Mucosa of rectum (tissue), 2 donors: ENCODE data around the gene UNC13A.

ENCODE experiments used
- H3K27ac ChIP-seq, 2 donors: one replicate each; pipeline ENCODE4 v1.7.0; 2013; ENCODE audit warnings: inconsistent platforms in 2 of 2, low read depth in 2 of 2, low read length in 2 of 2
- H3K27me3 ChIP-seq, 2 donors: one replicate each; pipeline ENCODE4 v1.7.0; 2013; ENCODE audit warnings: low read length in 2 of 2; ENCODE audit not compliant: control insufficient read depth in 2 of 2, insufficient read depth in 2 of 2
- H3K36me3 ChIP-seq, 2 donors: one replicate each; pipeline ENCODE4 v1.7.0; 2013; ENCODE audit warnings: low read length in 2 of 2; ENCODE audit not compliant: control insufficient read depth in 2 of 2, insufficient read depth in 2 of 2
- H3K4me1 ChIP-seq, 2 donors: one replicate each; pipeline ENCODE4 v1.7.0; 2013; ENCODE audit warnings: low read length in 2 of 2, mild to moderate bottlenecking in 1 of 2; ENCODE audit not compliant: control insufficient read depth in 2 of 2, insufficient read depth in 2 of 2
- H3K4me3 ChIP-seq, 2 donors: one replicate each; pipeline ENCODE4 v1.7.0; 2013; ENCODE audit warnings: low read length in 2 of 2
- H3K9ac ChIP-seq, 2 donors: one replicate each; pipeline ENCODE4 v1.7.0; 2013; ENCODE audit warnings: low read length in 2 of 2, low read depth in 1 of 2, mild to moderate bottlenecking in 1 of 2
- H3K9me3 ChIP-seq, 2 donors: one replicate each; pipeline ENCODE4 v1.7.0; 2013; ENCODE audit warnings: low read length in 2 of 2; ENCODE audit not compliant: control insufficient read depth in 2 of 2
- donor health status: healthy.
- donor health status: Normal muscosa, but diverticular disease.

UNC13A gene

DNA sequence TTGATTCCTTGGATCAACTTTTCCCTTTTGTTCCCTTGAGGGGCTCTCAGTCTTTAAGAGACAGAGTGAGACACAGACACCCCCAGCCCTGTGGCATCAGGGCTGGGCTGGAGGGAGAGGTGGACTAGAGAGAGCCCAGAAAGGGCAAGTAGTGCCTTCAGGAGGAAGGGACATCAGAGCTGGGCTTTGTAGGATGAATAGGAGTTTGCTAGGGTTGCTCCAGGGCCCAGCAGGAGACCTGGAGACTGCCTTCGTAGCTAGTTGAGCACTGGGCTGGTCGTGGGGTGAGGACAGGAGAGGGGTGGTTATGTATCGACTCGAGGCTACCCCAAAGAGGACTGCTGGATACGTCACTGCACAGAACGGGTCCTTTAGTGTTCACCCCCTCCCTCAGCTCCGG is 36.5 kb upstream of the UNC13A start:
- no peak overlapping the region for H3K27ac ChIP-seq
- H3K9me3 ChIP-seq = no peaks in the 10 kb centered on the region
- H3K4me1 ChIP-seq = peaks cover 12 to 18% of the 10 kb centered on the region in 2 donors
- H3K4me3 ChIP-seq = no peak overlapping the region
- peaks cover 36 to 37% of the 10 kb centered on the region in 2 donors for H3K36me3 ChIP-seq
- no peak overlapping the region for H3K9ac ChIP-seq
- H3K27me3 ChIP-seq = no peaks in the 10 kb centered on the region

DNA sequence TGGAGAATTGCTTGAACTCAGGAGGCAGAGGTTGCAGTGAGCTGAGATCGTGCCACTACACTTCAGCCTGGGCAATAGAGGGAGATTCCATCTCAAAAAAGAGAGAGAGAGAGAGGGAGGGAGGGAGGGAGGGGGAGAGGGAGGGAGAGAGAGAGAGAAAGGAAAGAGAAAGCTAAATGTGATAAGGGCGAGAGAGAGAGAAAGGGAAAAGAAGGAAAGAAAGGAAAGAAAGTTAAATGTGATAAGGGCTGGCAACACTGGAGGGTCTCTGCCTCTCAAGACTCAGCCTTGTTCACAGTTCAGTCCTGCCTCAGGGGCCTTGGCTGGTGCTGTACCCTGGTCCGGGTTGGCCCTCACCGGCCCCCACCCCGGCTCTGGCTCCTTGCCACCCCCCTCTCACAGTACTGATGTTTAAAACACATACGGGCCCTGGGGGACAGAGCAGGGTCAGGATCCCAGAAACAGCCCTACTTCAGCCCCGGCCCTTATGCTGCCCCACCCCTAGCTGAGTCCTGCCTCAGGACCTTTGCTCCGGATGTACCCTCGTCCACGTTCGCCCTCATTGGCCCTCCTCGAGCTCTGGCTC is 34.6 kb upstream of the UNC13A start:
- Histone ChIP-seq H3K4me1 (peaks cover 16 to 22% of the 10 kb centered on the region in 2 donors), H3K9ac (no peak overlapping the region), H3K9me3 (no peaks in the 10 kb centered on the region), H3K27me3 (no peaks in the 10 kb centered on the region), H3K27ac (no peak overlapping the region), H3K4me3 (no peak overlapping the region), H3K36me3 (peaks cover 28 to 37% of the 10 kb centered on the region in 2 donors)

DNA sequence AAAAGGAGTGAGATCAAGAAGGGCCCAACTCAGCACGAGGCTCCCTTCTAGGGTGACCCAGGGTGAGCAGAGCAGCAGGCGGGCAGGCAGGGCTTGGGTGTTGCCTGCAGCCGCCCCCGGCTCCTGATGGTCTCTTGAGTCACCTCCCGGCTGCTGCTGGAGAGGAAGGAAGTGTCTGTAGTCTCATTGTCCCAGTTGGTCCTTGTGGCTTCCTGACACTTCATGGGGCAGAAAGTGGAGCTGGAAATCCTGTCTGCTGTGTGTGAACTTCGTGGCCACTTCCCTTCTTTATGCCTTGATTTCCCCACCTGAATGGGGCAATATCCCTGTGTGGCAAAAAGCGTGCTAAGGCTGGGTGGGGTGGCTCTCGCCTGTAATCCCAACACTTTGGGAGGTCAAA is 33.7 kb upstream of the UNC13A start:
- Histone ChIP-seq H3K9me3 (no peaks in the 10 kb centered on the region), H3K36me3 (peaks cover 19 to 28% of the 10 kb centered on the region in 2 donors), H3K9ac (no peak overlapping the region), H3K4me3 (peak overlapping the region in 1 of 2 donors; percentile 20), H3K27ac (no peak overlapping the region), H3K4me1 (peaks cover 24 to 28% of the 10 kb centered on the region in 2 donors), H3K27me3 (no peaks in the 10 kb centered on the region)

DNA sequence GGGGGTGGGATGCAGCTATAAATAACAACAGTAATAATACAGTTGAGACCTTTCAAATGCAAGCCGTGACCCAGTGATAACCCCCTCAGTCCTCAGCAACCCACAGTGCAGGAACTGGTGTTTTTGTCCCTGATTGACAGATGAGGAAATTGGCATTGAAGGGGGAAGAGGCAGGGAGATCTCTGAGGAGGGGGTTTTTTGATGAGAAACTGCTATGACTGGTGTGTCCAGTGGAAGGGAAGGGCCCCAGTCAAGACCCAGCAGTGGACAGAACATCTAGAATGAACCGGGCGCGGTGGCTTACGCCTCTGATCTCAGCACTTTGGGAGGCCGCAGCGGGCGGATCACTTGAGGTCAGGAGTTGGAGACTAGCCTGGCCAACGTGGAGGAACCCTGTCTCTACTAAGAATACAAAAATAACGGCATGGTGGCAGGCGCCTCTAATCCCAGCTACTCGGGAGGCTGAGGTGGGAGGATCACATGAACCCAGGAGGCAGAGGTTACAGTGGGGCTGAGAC is 33.0 kb upstream of the UNC13A start:
- no peak overlapping the region for H3K9ac ChIP-seq
- no peaks in the 10 kb centered on the region for H3K9me3 ChIP-seq
- peaks cover 24 to 28% of the 10 kb centered on the region in 2 donors for H3K4me1 ChIP-seq
- peaks cover 17 to 22% of the 10 kb centered on the region in 2 donors for H3K36me3 ChIP-seq
- H3K4me3 ChIP-seq = no peak overlapping the region
- H3K27ac ChIP-seq = no peak overlapping the region
- no peaks in the 10 kb centered on the region for H3K27me3 ChIP-seq

DNA sequence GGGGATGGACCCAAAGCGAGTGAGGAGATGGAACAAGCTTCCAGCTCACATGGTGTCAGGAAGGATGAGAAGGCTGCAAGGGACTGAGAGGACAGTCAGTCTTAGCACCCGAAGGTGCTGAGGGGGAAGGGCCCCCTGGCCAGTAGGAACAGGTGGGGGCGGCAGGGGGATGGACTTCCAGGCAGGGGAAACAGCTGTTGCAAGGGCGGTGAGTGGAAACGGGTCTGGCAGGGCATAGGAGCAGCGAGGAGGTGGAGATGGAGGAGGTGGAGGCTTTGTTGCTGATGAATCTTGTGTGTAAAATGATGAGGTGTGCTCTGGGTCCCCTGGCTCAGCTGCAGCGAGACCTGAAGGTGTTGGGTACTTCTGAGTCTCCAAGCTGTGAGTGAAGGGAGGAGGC is 32.3 kb upstream of the UNC13A start:
- peak overlapping the region; percentile 57 to 76 for H3K4me3 ChIP-seq
- H3K9me3 ChIP-seq = no peaks in the 10 kb centered on the region
- no peaks in the 10 kb centered on the region for H3K27me3 ChIP-seq
- H3K9ac ChIP-seq = peak overlapping the region; percentile 14 to 54
- no peak overlapping the region for H3K27ac ChIP-seq
- peaks cover 16 to 17% of the 10 kb centered on the region in 2 donors for H3K36me3 ChIP-seq
- peaks cover 24 to 28% of the 10 kb centered on the region in 2 donors for H3K4me1 ChIP-seq

DNA sequence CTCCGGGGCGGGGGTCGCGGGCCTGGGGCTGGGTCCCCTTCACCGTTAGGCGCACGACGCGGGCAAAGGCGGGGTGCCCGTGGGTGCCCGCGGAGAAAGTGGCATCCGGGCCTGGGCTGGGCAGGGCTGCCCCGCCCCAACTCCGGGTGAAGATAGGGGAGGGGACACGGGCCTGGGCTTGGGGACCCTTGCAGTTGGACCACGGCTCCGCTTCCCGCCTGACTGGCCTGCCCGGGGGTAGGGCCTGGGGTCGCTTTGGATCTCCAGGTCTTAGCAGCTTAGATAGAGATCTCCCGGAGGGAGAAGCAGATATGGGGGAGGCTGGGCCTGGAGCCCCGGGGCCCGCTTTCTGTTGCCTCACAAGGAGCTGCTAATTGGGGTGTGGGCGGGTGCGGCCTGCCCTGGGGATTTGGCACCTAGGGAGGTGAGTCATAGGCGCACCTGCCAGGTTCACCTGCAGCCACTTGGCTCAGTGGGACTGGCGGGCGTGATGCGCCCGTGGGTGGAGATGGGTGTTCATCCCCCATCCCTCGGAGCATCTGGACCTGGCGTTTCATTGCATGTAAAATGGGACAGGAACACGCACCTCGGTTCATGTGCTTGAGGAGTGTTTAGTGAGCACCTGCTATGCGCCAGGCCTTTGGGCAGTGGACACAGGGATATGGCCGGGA is 31.7 kb upstream of the UNC13A start:
- peaks cover 24 to 28% of the 10 kb centered on the region in 2 donors for H3K4me1 ChIP-seq
- H3K9me3 ChIP-seq = no peaks in the 10 kb centered on the region
- H3K9ac ChIP-seq = peak overlapping the region; percentile 54 to 69
- H3K4me3 ChIP-seq = peak overlapping the region; percentile 57 to 76
- no peaks in the 10 kb centered on the region for H3K27me3 ChIP-seq
- peak overlapping the region; percentile 23 to 27 for H3K27ac ChIP-seq
- peaks cover 10 to 12% of the 10 kb centered on the region in 2 donors for H3K36me3 ChIP-seq

DNA sequence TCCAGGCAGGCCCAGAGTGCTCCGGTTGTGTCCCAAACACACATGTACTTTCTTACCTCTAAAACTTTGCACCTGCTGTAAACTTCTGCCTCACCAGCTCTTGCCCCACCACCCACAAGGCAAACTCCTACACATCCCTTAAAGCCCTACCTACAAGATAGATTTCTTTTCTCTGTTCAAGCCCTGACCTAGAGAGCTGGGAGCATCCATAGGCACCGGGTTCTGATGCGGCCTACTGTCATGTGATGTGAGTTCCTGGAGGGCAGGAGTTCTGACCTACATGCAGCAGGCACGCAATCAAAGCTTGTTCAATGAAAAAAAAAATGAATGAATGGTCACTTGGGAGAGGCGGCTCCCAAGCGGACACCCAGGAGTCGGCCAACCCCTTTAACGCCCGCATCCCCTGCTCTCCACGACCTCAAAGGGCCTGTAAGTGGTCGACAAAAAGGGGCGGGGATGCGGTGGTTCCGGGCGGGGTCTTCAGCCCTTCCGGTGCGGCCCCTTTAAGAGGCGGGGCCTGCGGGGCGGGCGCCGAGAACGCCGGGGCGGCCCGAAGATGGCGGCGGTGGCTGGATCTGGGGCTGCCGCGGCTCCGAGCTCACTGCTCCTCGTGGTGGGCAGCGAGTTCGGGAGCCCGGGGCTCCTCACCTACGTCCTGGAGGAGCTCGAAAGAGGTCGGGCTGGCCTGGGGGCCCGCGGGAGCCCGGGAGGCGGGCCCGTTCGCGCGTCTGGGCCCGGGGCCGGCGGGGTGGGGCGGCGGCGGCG is 31.0 kb upstream of the UNC13A start, which contains the start of gene MAP1S:
Gene MAP1S (plus strand): TSS at position 534 of the 765 bp plus-strand sequence. CDS start 23 bp downstream, at position 557.
- Histone ChIP-seq H3K27me3 (no peaks in the 10 kb centered on the region), H3K27ac (peak within 1 kb of the TSS; percentile 23 to 27), H3K9me3 (no peaks in the 10 kb centered on the region), H3K9ac (peak within 1 kb of the TSS; percentile 54 to 69), H3K4me3 (peak within 1 kb of the TSS; percentile 62 to 76), H3K4me1 (peaks cover 24 to 28% of the 10 kb centered on the region in 2 donors), H3K36me3 (peaks cover 5% of the 10 kb centered on the region in 2 donors)

DNA sequence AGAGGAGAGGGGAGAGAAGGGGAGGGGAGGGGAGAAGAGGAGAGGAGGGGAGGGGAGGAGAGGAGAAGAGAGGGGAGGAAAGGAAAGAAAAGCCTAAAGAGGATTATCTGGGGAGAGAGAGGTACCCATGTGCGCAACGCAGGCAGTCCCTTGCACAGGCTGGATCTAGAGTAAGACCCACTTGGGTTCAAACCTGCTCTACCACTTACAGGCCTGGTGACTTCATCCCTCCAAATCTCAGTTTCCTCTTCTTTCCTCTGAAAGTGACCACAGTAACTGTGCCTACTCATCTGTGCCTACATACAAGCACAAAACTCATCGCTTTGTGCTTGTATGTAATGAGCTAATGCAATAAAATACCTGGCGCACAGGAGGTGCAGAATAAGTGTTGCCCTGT is 30.4 kb upstream of the UNC13A start:
- no peaks in the 10 kb centered on the region for H3K9me3 ChIP-seq
- no peak overlapping the region for H3K27ac ChIP-seq
- H3K9ac ChIP-seq = no peak overlapping the region
- H3K36me3 ChIP-seq = no peaks in the 10 kb centered on the region
- H3K4me3 ChIP-seq = peak overlapping the region; percentile 62 to 76
- no peaks in the 10 kb centered on the region for H3K27me3 ChIP-seq
- H3K4me1 ChIP-seq = peaks cover 24 to 28% of the 10 kb centered on the region in 2 donors

DNA sequence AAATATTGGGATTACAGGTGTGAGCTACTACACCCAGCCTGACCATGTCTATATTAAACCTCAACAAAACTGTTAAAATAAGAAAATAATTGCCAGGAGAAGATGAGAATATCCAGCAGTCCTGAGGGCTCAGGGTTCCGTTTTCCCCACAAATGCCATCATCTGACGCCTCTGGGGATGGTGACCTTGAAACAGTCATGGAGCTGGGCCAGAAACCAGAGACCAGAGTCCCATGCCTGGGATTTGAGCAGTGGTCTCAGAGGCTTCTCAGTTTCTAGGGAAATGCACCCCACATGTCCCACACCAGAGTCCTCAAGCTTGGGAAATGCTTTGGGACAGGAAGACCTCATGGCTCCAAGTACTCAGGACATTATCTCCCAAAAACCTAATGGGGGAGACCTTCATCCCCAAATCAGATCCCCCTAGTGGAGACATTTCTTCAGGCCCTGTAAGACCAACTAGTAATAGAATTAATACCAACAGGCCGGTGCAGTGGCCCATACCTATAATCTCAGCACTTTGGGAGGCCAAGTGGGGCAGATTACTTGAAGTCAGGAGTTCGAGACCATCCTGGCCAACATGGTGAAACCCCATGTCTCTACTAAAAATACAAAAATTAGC is 28.3 kb upstream of the UNC13A start:
- H3K27ac ChIP-seq = no peak overlapping the region
- H3K27me3 ChIP-seq = no peaks in the 10 kb centered on the region
- H3K9ac ChIP-seq = no peak overlapping the region
- no peak overlapping the region for H3K4me3 ChIP-seq
- no peaks in the 10 kb centered on the region for H3K9me3 ChIP-seq
- peaks cover 22 to 24% of the 10 kb centered on the region in 2 donors for H3K4me1 ChIP-seq
- H3K36me3 ChIP-seq = no peaks in the 10 kb centered on the region
